K562 (cell line): Measurements from ENCODE around the gene CHN2. TPM values are rescaled to one million over a fixed set of nuclear protein-coding genes. Genes with fewer than 3 reads are reported as not detected.

Source experiments
- ATAC-seq: fragments of 200-7000 bp; cut with Tn5 transposase; 3 replicates; pipeline ENCODE4 v1.9.1; 2020; ENCODE audit warnings: moderate library complexity
- BruUV-seq: library from RNA; stranded (reverse); fragments of 400-500 nt; replicated peaks from 2 replicates; lab custom pipeline; 2021; lab: Mats Ljungman, UMichigan
- CTCF ChIA-PET: fragments of 300-600 bp; formaldehyde crosslinking; extraction: SDS; loops from one replicate; lab custom pipeline; 2021; ENCODE audit warnings: low intra/inter-chr PET ratio; lab: Yijun Ruan, JAX
- POLR2A ChIA-PET: fragments of 300-600, 350-650 bp; sonication (Branson Sonifier 250); formaldehyde crosslinking; extraction: SDS; loops from one replicate; lab custom pipeline; 2021; ENCODE audit warnings: antibody characterized with exemption, inconsistent platforms; lab: Yijun Ruan, JAX
- DNase-seq, 4 experiments: peaks; one replicate each; pipeline versions ENCODE4 v3.0.0 to v3.0.0-alpha.2; 2011 to 2018; ENCODE audit warnings: low spot score in 3 of 4, mixed read lengths in 3 of 4; ENCODE audit errors: extremely low read depth in 1 of 4
- FAIRE-seq: peaks from 2 replicates; lab custom pipeline; 2011; peaks lifted over from hg19 to GRCh38; lab: Jason Lieb, UNC
- H2AFZ ChIP-seq: 2 replicates; pipeline ENCODE4 v1.6.0; 2011; ENCODE audit warnings: low read depth, low read length, control low read depth, inconsistent platforms
- H3K27ac ChIP-seq: fragments of 200-600 bp; 3 replicates; pipeline ENCODE4 v1.8.0; 2011; ENCODE audit warnings: low read depth, mild to moderate bottlenecking, control low read depth, inconsistent platforms, low read length, moderate library complexity, mixed read lengths; ENCODE audit errors: extremely low read depth
- H3K27me3 ChIP-seq, 2 experiments: fragments of 300-600 bp in 1 of 2; 2 replicates in 1 of 2; 3 replicates in 1 of 2; pipeline versions ENCODE4 v1.6.0 to v1.8.0; 2011; ENCODE audit warnings: inconsistent platforms in 2 of 2, low read length in 2 of 2, mild to moderate bottlenecking in 1 of 2, mixed read lengths in 1 of 2, moderate library complexity in 1 of 2; ENCODE audit not compliant: control insufficient read depth in 2 of 2, insufficient read depth in 2 of 2
- H3K36me3 ChIP-seq: fragments of 300-600 bp; 3 replicates; pipeline ENCODE4 v1.8.0; 2011; ENCODE audit warnings: mild to moderate bottlenecking, low read length, inconsistent platforms; ENCODE audit not compliant: control insufficient read depth, insufficient read depth
- H3K4me1 ChIP-seq, 2 experiments: fragments of 200-600 bp in 1 of 2; replicated peaks in 1 of 2; 2 replicates in 1 of 2; 3 replicates in 1 of 2; pipeline versions ENCODE4 v1.5.1 to v1.8.0; 2011; ENCODE audit warnings: inconsistent platforms in 2 of 2, low read length in 2 of 2, mild to moderate bottlenecking in 1 of 2, mixed read lengths in 1 of 2, moderate library complexity in 1 of 2; ENCODE audit not compliant: control insufficient read depth in 2 of 2, insufficient read depth in 2 of 2
- H3K4me2 ChIP-seq: 2 replicates; pipeline ENCODE4 v1.6.1; 2011; ENCODE audit warnings: low read length, control low read depth, inconsistent platforms, mixed read lengths; ENCODE audit not compliant: insufficient read depth
- H3K4me3 ChIP-seq: fragments of 200-600 bp; sonication (generic), shearing (Covaris generic); 2 replicates; pipeline ENCODE4 v1.5.1; 2016; ENCODE audit warnings: control low read depth, inconsistent platforms
- H3K79me2 ChIP-seq: fragments of 200-600 bp; 3 replicates; pipeline ENCODE4 v1.8.0; 2011; ENCODE audit warnings: low read length, inconsistent platforms; ENCODE audit not compliant: control insufficient read depth, insufficient read depth
- H3K9ac ChIP-seq, 2 experiments: 2 replicates each; pipeline versions ENCODE4 v1.6.0 to v1.6.1; 2011; ENCODE audit warnings: low read depth in 2 of 2, low read length in 2 of 2, control low read depth in 1 of 2, inconsistent platforms in 1 of 2, mild to moderate bottlenecking in 1 of 2, mixed read lengths in 1 of 2; ENCODE audit not compliant: insufficient read depth in 1 of 2
- H3K9me1 ChIP-seq: one replicate; pipeline ENCODE4 v1.6.0; 2011; ENCODE audit warnings: inconsistent platforms, mild to moderate bottlenecking, low read length, moderate library complexity; ENCODE audit not compliant: control insufficient read depth, insufficient read depth
- H3K9me3 ChIP-seq: replicated peaks from 2 replicates; pipeline ENCODE4 v1.5.1; 2011; ENCODE audit warnings: low read depth, low read length, inconsistent platforms; ENCODE audit not compliant: control insufficient read depth, insufficient read depth
- H4K20me1 ChIP-seq: replicated peaks from 2 replicates; pipeline ENCODE4 v1.6.1; 2011; ENCODE audit warnings: low read length, inconsistent platforms, mixed read lengths; ENCODE audit not compliant: control insufficient read depth, insufficient read depth
- BHLHE40 ChIP-seq: IDR thresholded peaks from 2 replicates; pipeline ENCODE4 v1.6.1; 2011; ENCODE audit warnings: low read length, improper control_type of control experiment
- E2F3 ChIP-seq: fragments of 250-450 bp; sonication (Bioruptor Pico); IDR thresholded peaks from 2 replicates; pipeline ENCODE4 v1.4.0; 2020; ENCODE audit warnings: mild to moderate bottlenecking
- HMGXB4 ChIP-seq: sonication (generic); formaldehyde crosslinking; IDR thresholded peaks from 2 replicates; pipeline ENCODE4 v1.8.1; 2023; ENCODE audit warnings: mild to moderate bottlenecking, missing genetic modification reagents
- HOXB6 ChIP-seq: fragments of 250-450 bp; sonication (Bioruptor Pico); IDR thresholded peaks from 2 replicates; pipeline ENCODE4 v1.5.1; 2022; ENCODE audit warnings: mild to moderate bottlenecking, borderline replicate concordance
- PCBP2 ChIP-seq: fragments of 200-400 bp; formaldehyde crosslinking; IDR thresholded peaks from 2 replicates; pipeline ENCODE4 v1.6.1; 2018; ENCODE audit warnings: low read length, low read depth, mild to moderate bottlenecking, moderate library complexity; ENCODE audit not compliant: poor library complexity, severe bottlenecking
- RFX1 ChIP-seq: fragments of 450-650 bp; IDR thresholded peaks from 2 replicates; pipeline ENCODE4 v1.6.1; 2016; ENCODE audit warnings: mild to moderate bottlenecking, moderate library complexity
- SRF ChIP-seq, 2 experiments: fragments of 250-450, 450-650 bp in 1 of 2; sonication (Bioruptor Pico) in 1 of 2; sonication (generic) in 1 of 2; formaldehyde crosslinking; IDR thresholded peaks; 2 replicates each; pipeline versions ENCODE4 v1.5.0 to v1.5.1; 2020 to 2022; ENCODE audit warnings: mild to moderate bottlenecking in 1 of 2, missing genetic modification reagents in 1 of 2
- VEZF1 ChIP-seq: fragments of 200-800 bp; sonication (Bioruptor generic); IDR thresholded peaks from 2 replicates; pipeline ENCODE4 v1.6.1; 2017; ENCODE audit warnings: missing genetic modification characterization, missing compliant biosample characterization
- ZNF584 ChIP-seq: fragments of 200-800 bp; sonication (Bioruptor generic); IDR thresholded peaks from 2 replicates; pipeline ENCODE4 v1.6.1; 2016; ENCODE audit warnings: low read depth, mild to moderate bottlenecking, missing genetic modification characterization, missing compliant biosample characterization
- WGBS: fragments of 100-300 bp; shearing (Covaris generic); methylation state at CpG from one replicate; pipeline ENCODE4 v1.1.6; 2016; ENCODE audit warnings: low coverage, mixed read lengths; ENCODE audit not compliant: insufficient coverage; ENCODE audit errors: missing lambda C conversion rate; 5-methylcytosine and 5-hydroxymethylcytosine counted together
- in situ Hi-C: fragments of 300-500 bp; cut with MboI; formaldehyde crosslinking; loops from 4 replicates; pipeline ENCODE4 v1.15.0; 2018; ENCODE audit warnings: inconsistent platforms, mixed read lengths
- intact Hi-C: fragments of 100-400 bp; cut with micrococcal nuclease; formaldehyde crosslinking; loops from 2 replicates; pipeline ENCODE4 v1.14.2; 2022
- polyA plus RNA-seq, 8 experiments: library from polyadenylated mRNA; depleted of rRNA in 4 of 8; stranded (reverse) in 5 of 8; unstranded in 3 of 8; fragments of >200 nt; fragmentation: Nextera tagmentation in 2 of 8; fragmentation: Illumina TruSeq in 1 of 8; extraction: Ambion mirVana in 2 of 8; extraction: Trizol in 1 of 8; gene quantifications; 2 replicates each; pipeline versions ENCODE4 v1.2.1 to v1.2.3, GENCODE V29; 2011 to 2014; ENCODE audit warnings: inconsistent platforms in 1 of 8, missing spikeins in 1 of 8
- total RNA-seq, 7 experiments: library from RNA; depleted of rRNA in 6 of 7; stranded (reverse); fragments of >200 nt in 6 of 7; fragmentation: Illumina TruSeq in 2 of 7; extraction: Trizol in 2 of 7; gene quantifications; 2 replicates each; pipeline versions ENCODE4 v1.2.1 to v1.2.3, GENCODE V29; 2011 to 2021; ENCODE audit warnings: low replicate concordance in 1 of 7

The CHN2 gene
- total and polyA plus RNA-seq, 9 of the 15 experiments (the other 6 are each of a cell fraction or from before 2014, with no cell fraction given), result 0.12 to 2.1 (median 0.31) TPM; not detected in 1

GRCh38 chr7:29426587-29426986, 232.0 kb downstream of the CHN2 start (continued):
- TF ChIP-seq VEZF1 (CRISPR knock-in tag), result no peak
- no peak for TF ChIP-seq HMGXB4 (CRISPR knock-in tag)
- TF ChIP-seq HOXB6, result no peak
- no peak for TF ChIP-seq SRF (CRISPR knock-in tag; IDR thresholded peaks at IDR 0.05)

GRCh38 chr7:29429401-29429800, 234.8 kb downstream of the CHN2 start:
- no peaks in the 10 kb centered on the region for H3K9me3 ChIP-seq
- H4K20me1 ChIP-seq, result no peaks in the 10 kb centered on the region
- DNase-seq (no peak), ATAC-seq (no peak), FAIRE-seq (no peak)
- no peak overlapping the region for H3K4me2 ChIP-seq
- H3K27ac ChIP-seq, result no peak overlapping the region
- intact Hi-C loops (no loop called here), in situ Hi-C loops (no loop called here)
- WGBS, result 5% methylated on average over 1 of the region's 1 CpG
- ChIA-PET POLR2A (no interaction called here), CTCF (no interaction called here)
- H3K79me2 ChIP-seq, result no peaks in the 10 kb centered on the region
- H3K4me3 ChIP-seq, result no peak overlapping the region
- peaks cover 0 to 3% of the 10 kb centered on the region in 2 experiments; a peak in 2 of 5 replicates for H3K27me3 ChIP-seq
- H3K9me1 ChIP-seq, result no peaks in the 10 kb centered on the region
- H3K9ac ChIP-seq, result no peak overlapping the region
- H2AFZ ChIP-seq, result no peak overlapping the region
- no peaks in the 10 kb centered on the region for H3K36me3 ChIP-seq
- no peaks in the 10 kb centered on the region for H3K4me1 ChIP-seq
- no TSS peak for BruUV-seq
- TF ChIP-seq ZNF584 (CRISPR knock-in tag) (no peak), RFX1 (no peak), BHLHE40 (no peak), E2F3 (CRISPR knock-in tag) (no peak), PCBP2 (no peak)
